ENCODE measurements around the gene GSTT2B.
"Not testable (repeated sequence)": the region's sequence is repeated elsewhere in the genome, so short reads cannot be mapped to it uniquely, and the experiment has no call there.

The GSTT2B gene

GRCh38 chr22:23940166-23940565 lies 20.8 kb downstream of the GSTT2B start:
- not testable (repeated sequence) for H3K27me3 ChIP-seq; H4K20me1 ChIP-seq; H3K27ac ChIP-seq; H3K9ac ChIP-seq; H3K36me3 ChIP-seq; H3K9me3 ChIP-seq (replicated peaks in 1 of 11); H3K4me3 ChIP-seq; H3K4me2 ChIP-seq
- peaks cover 0 to 11% (median 2%) of the 10 kb centered on the region in 10 experiments; a peak in 9 of 20 replicates for H3K4me1 ChIP-seq

GRCh38 chr22:23939017-23939357 lies 22.0 kb downstream of the GSTT2B start:
- Histone ChIP-seq H3K9ac (no peak overlapping the region), H3K4me2 (peak overlapping the region in 5 of 11 experiments; percentile 1 to 35 (median 21); a peak in 7 of 22 replicates), H3K36me3 (no peaks in the 10 kb centered on the region), H3K4me3 (no peak overlapping the region), H4K20me1 (no peaks in the 10 kb centered on the region), H3K27me3 (no peaks in the 10 kb centered on the region), H3K27ac (no peak overlapping the region), H3K9me3 (replicated peaks in 1 of 11) (no peaks in the 10 kb centered on the region; a peak in 2 of 22 replicates), H3K4me1 (peaks cover 0 to 11% (median 2%) of the 10 kb centered on the region in 10 experiments; a peak in 9 of 20 replicates)
- no peak for TF ChIP-seq Cebpa-rat (IDR thresholded peaks at IDR 0.05)

- no peak overlapping the region for H3K9ac ChIP-seq
Measured at GRCh38 chr22:23938328-23939016, 22.5 kb downstream of the GSTT2B start.

GRCh38 chr22:23926561-23926960 lies 34.4 kb downstream of the GSTT2B start:
- Histone ChIP-seq H3K4me2 (no peak overlapping the region), H3K36me3 (0 out of 22 replicates have a peak, but pooled peaks cover 0 to 4% (median 0%) of the 10 kb centered on the region in 11 experiments), H3K27me3 (no peaks in the 10 kb centered on the region; a peak in 1 of 22 replicates), H4K20me1 (no peaks in the 10 kb centered on the region), H3K4me1 (peaks cover 0 to 12% (median 9%) of the 10 kb centered on the region in 10 experiments; a peak in 16 of 20 replicates), H3K4me3 (no peak overlapping the region), H3K27ac (no peak overlapping the region), H3K9me3 (replicated peaks in 1 of 11) (peaks cover 46 to 82% (median 60%) of the 10 kb centered on the region in 11 experiments), H3K9ac (no peak overlapping the region)
- TF ChIP-seq Cebpa-rat (IDR thresholded peaks at IDR 0.05), result no peak

More at GRCh38 chr22:23938328-23939016, 22.5 kb downstream of the GSTT2B start:
- Histone ChIP-seq H4K20me1 (no peaks in the 10 kb centered on the region), H3K4me2 (peak overlapping the region in 5 of 11 experiments; percentile 1 to 35 (median 21); a peak in 7 of 22 replicates), H3K27me3 (no peaks in the 10 kb centered on the region), H3K27ac (no peak overlapping the region), H3K36me3 (no peaks in the 10 kb centered on the region), H3K9me3 (replicated peaks in 1 of 11) (no peaks in the 10 kb centered on the region; a peak in 2 of 22 replicates), H3K4me3 (no peak overlapping the region), H3K4me1 (peaks cover 0 to 11% (median 2%) of the 10 kb centered on the region in 10 experiments; a peak in 9 of 20 replicates)
- no peak for TF ChIP-seq Cebpa-rat (IDR thresholded peaks at IDR 0.05)

- TF ChIP-seq Cebpa-rat (IDR thresholded peaks at IDR 0.05), result no peak
- Histone ChIP-seq H3K4me3 (no peak overlapping the region), H4K20me1 (no peaks in the 10 kb centered on the region)
Measured at GRCh38 chr22:23925020-23925606, 35.9 kb downstream of the GSTT2B start.

GRCh38 chr22:23922921-23923320 lies 38.1 kb downstream of the GSTT2B start:
- Histone ChIP-seq H3K27me3 (no peaks in the 10 kb centered on the region; a peak in 1 of 22 replicates), H3K36me3 (0 out of 22 replicates have a peak, but pooled peaks cover 0 to 4% (median 0%) of the 10 kb centered on the region in 11 experiments), H4K20me1 (no peaks in the 10 kb centered on the region), H3K4me2 (peak overlapping the region; percentile 10 to 64 (median 50); a peak in 18 of 22 replicates), H3K4me1 (peaks cover 0 to 16% (median 10%) of the 10 kb centered on the region in 10 experiments; a peak in 16 of 20 replicates), H3K27ac (no peak overlapping the region), H3K9me3 (replicated peaks in 1 of 11) (peaks cover 33 to 49% (median 40%) of the 10 kb centered on the region in 11 experiments), H3K9ac (no peak overlapping the region), H3K4me3 (no peak overlapping the region)
- peak in 1 of 11 experiments; percentile 4; a peak in 1 of 22 replicates for TF ChIP-seq Cebpa-rat (IDR thresholded peaks at IDR 0.05)

More at GRCh38 chr22:23925020-23925606, 35.9 kb downstream of the GSTT2B start:
- H3K4me2 ChIP-seq, result no peak overlapping the region
- peaks cover 36 to 69% (median 51%) of the 10 kb centered on the region in 11 experiments for H3K9me3 ChIP-seq (replicated peaks in 1 of 11)
- H3K4me1 ChIP-seq, result peaks cover 0 to 12% (median 9%) of the 10 kb centered on the region in 10 experiments; a peak in 16 of 20 replicates
- H3K27me3 ChIP-seq, result no peaks in the 10 kb centered on the region; a peak in 1 of 22 replicates
- 0 out of 22 replicates have a peak, but pooled peaks cover 0 to 4% (median 0%) of the 10 kb centered on the region in 11 experiments for H3K36me3 ChIP-seq
- H3K9ac ChIP-seq, result no peak overlapping the region
- H3K27ac ChIP-seq, result no peak overlapping the region

GRCh38 chr22:23921586-23922201 lies 39.3 kb downstream of the GSTT2B start:
- H3K4me3 ChIP-seq, H3K36me3 ChIP-seq, H3K4me2 ChIP-seq, H3K27ac ChIP-seq, H4K20me1 ChIP-seq, H3K9ac ChIP-seq, H3K27me3 ChIP-seq: not testable (repeated sequence)
- peaks cover 31 to 42% (median 35%) of the 10 kb centered on the region in 11 experiments for H3K9me3 ChIP-seq (replicated peaks in 1 of 11)
- H3K4me1 ChIP-seq, result peaks cover 0 to 16% (median 10%) of the 10 kb centered on the region in 10 experiments; a peak in 16 of 20 replicates

GRCh38 chr22:23920267-23920611 lies 40.8 kb downstream of the GSTT2B start:
- H3K27ac ChIP-seq, H3K27me3 ChIP-seq, H3K9ac ChIP-seq, H3K36me3 ChIP-seq, H3K4me3 ChIP-seq, H4K20me1 ChIP-seq: not testable (repeated sequence)
- H3K4me2 ChIP-seq, result 0 out of 22 replicates have a peak overlapping the region, but pooled peaks of 1 of the 11 experiments have one; percentile 12
- H3K9me3 ChIP-seq (replicated peaks in 1 of 11), result peaks cover 17 to 28% (median 21%) of the 10 kb centered on the region in 11 experiments
- H3K4me1 ChIP-seq, result peaks cover 4 to 25% (median 17%) of the 10 kb centered on the region in 10 experiments; a peak in 17 of 20 replicates

GRCh38 chr22:23915290-23915689 lies 45.7 kb downstream of the GSTT2B start:
- Histone ChIP-seq H3K4me1 (peaks cover 22 to 39% (median 29%) of the 10 kb centered on the region in 10 experiments), H3K9me3 (replicated peaks in 1 of 11) (peaks cover 0 to 6% (median 0%) of the 10 kb centered on the region in 11 experiments; a peak in 2 of 22 replicates), H4K20me1 (no peaks in the 10 kb centered on the region), H3K27me3 (no peaks in the 10 kb centered on the region), H3K9ac (no peak overlapping the region), H3K27ac (peak overlapping the region in 3 of 11 experiments; percentile 85 to 89 (median 87); a peak in 4 of 22 replicates), H3K4me3 (no peak overlapping the region), H3K4me2 (peak overlapping the region in 10 of 11 experiments; percentile 36 to 94 (median 92); a peak in 18 of 22 replicates), H3K36me3 (no peaks in the 10 kb centered on the region)
- no peak for TF ChIP-seq Cebpa-rat (IDR thresholded peaks at IDR 0.05)

Measured in BLaER1 treated with 17β-estradiol and CSF1 and Interleukin-3, amounts not matched to agents 10 nM and 100 nM (cell line).